Mucosa of descending colon (tissue), 3 donors: ENCODE results near the gene HCRTR2. TPM values are rescaled to one million over a fixed set of nuclear protein-coding genes. Genes with fewer than 3 reads are reported as not detected.

Experiments used
- ATAC-seq: fragments of 200-7000 bp; cut with Tn5 transposase; one replicate; pipeline ENCODE4 v1.9.1; 2020; ENCODE audit warnings: mild to moderate bottlenecking, moderate library complexity
- DNase-seq, 3 donors: peaks; one replicate each; pipeline ENCODE4 v3.0.0-alpha.2; 2020
- H3K36me3 ChIP-seq: fragments of 200-600 bp; one replicate; pipeline ENCODE4 v1.8.0; 2021; ENCODE audit warnings: low read depth, mild to moderate bottlenecking
- H3K4me1 ChIP-seq: fragments of 200-600 bp; one replicate; pipeline ENCODE4 v1.8.0; 2021; ENCODE audit warnings: low read depth, mild to moderate bottlenecking
- H3K4me3 ChIP-seq: fragments of 200-600 bp; one replicate; pipeline ENCODE4 v1.8.0; 2021; ENCODE audit warnings: mild to moderate bottlenecking
- H3K9me3 ChIP-seq: fragments of 200-600 bp; one replicate; pipeline ENCODE4 v1.8.0; 2021; ENCODE audit warnings: mild to moderate bottlenecking
- CTCF ChIP-seq: fragments of 200-600 bp; IDR thresholded peaks from one replicate; pipeline ENCODE4 v1.8.0; 2022; ENCODE audit warnings: antibody characterized with exemption, mild to moderate bottlenecking
- intact Hi-C, 2 donors: fragments of 100-400 bp; cut with DNase I in 1 of 2; cut with micrococcal nuclease in 1 of 2; formaldehyde crosslinking; loops; one replicate each; pipeline versions ENCODE4 v1.11.0 to v1.11.1; 2022; cut with DNase I, micrococcal nuclease
- total RNA-seq, 3 donors: library from RNA; stranded (reverse); fragmentation: NEBNext Ultra II Directional in 2 of 3; extraction: Animal tissue kit (Norgen Biotek cat#: 25700) in 2 of 3; gene quantifications; one replicate each; pipeline versions ENCODE4 v1.2.1 to v1.2.4, GENCODE V29; 2021 to 2023
- donor health status: DM: no; HTN: no; CAD: no; lungs with moderate emphysema.
- donor health status: DM: no; HTN: no; CAD: no.
- donor health status: DM: no; HTN: yes; CAD: no.

HCRTR2 gene
- total RNA-seq, 3 donors from 2014 or later, result not detected

DNA sequence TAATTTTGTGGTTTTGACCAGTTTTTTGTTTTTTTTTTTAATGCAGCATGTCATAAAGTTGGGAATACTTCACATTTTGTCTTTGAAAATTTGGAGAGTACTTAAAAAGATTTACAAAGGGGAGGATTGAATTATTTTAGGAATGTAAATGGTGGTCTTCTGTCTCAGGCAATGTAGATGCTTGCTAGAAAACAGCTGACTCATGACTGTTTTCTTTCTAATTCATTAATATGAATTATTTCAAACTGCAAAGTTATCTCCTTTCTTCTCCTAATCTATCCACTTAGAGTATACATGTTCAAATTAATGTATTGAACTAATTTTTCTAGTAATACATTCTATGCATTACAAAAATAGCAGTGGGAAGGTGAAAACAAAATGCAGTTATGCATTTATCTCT, 24.9 kb downstream of the HCRTR2 start:
- no peak overlapping the region for H3K4me3 ChIP-seq
- H3K4me1 ChIP-seq, result no peaks in the 10 kb centered on the region
- DNase-seq (no peak), ATAC-seq (no peak)
- no peak for TF ChIP-seq CTCF
- H3K9me3 ChIP-seq, result no peaks in the 10 kb centered on the region
- intact Hi-C loops, result no loop called here
- no peaks in the 10 kb centered on the region for H3K36me3 ChIP-seq

GRCh38 chr6:55208478-55209458, 34.5 kb downstream of the HCRTR2 start:
- H3K4me1 ChIP-seq, result no peaks in the 10 kb centered on the region
- H3K36me3 ChIP-seq, result no peaks in the 10 kb centered on the region
- no peak overlapping the region for H3K4me3 ChIP-seq
- DNase-seq (no peak), ATAC-seq (no peak)
- H3K9me3 ChIP-seq, result no peaks in the 10 kb centered on the region
- TF ChIP-seq CTCF, result no peak
- intact Hi-C loops, result no loop called here

GRCh38 chr6:55210952-55211351, 36.6 kb downstream of the HCRTR2 start:
- Histone ChIP-seq H3K9me3 (no peaks in the 10 kb centered on the region), H3K4me1 (no peaks in the 10 kb centered on the region), H3K36me3 (no peaks in the 10 kb centered on the region), H3K4me3 (no peak overlapping the region)
- no peak for TF ChIP-seq CTCF
- no peak for DNase-seq
- no peak for ATAC-seq
- intact Hi-C loops, result no loop called here

DNA sequence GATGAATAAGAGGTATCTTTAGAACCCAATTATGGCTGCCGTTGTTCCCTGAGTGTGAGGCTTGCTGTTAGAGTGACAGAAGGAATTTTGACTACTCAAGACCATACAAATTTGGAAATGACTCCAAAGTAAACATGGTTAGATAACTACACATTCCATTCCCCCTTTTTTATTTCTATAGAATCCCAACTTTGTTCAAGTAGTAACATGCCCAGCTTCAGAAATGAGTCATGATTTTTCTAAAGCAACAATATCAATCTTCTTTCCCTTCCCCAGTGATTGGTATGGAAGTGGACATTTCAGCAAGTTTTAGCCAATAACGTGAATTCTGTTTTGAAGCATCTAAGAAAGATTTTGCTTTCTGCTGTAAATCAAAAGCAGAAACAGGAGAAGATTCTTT, 37.8 kb downstream of the HCRTR2 start:
- H3K4me1 ChIP-seq, result no peaks in the 10 kb centered on the region
- DNase-seq, result no peak
- TF ChIP-seq CTCF, result no peak
- intact Hi-C loops, result no loop called here
- no peaks in the 10 kb centered on the region for H3K9me3 ChIP-seq
- no peaks in the 10 kb centered on the region for H3K36me3 ChIP-seq
- H3K4me3 ChIP-seq, result no peak overlapping the region
- ATAC-seq, result no peak

DNA sequence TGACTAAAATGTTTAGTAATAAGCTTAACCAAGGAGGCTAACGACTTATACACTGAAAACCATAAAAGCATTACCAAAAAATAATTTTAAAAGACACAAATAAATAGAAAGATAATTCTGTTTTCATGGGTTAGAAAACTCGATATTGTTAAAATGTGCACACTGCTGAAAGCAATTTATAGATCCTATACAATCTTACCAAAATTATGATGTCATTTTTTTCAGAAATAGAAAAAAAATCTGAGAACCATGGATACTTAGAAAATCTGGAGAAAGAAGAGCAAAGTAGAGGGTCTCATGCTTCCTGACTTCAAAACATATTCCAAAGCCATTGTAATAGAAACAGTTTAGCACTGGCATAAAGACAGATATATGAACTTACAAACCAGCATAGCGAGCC, 46.6 kb downstream of the HCRTR2 start:
- Histone ChIP-seq H3K36me3 (no peaks in the 10 kb centered on the region), H3K4me3 (no peak overlapping the region), H3K9me3 (no peaks in the 10 kb centered on the region), H3K4me1 (no peaks in the 10 kb centered on the region)
- intact Hi-C loops, result no loop called here
- DNase-seq, result no peak
- ATAC-seq, result no peak
- no peak for TF ChIP-seq CTCF
